GM18517 (cell line): ENCODE data around the gene CACNA1F.

Source experiments
- ATAC-seq: cut with Tn5 transposase; IDR thresholded peaks from one replicate; pipeline ENCODE4 v1.9.1; 2021; ENCODE audit warnings: mild to moderate bottlenecking, moderate library complexity; ENCODE audit not compliant: unreplicated experiment

The CACNA1F gene

GRCh38 chrX:49231333-49232000 lies 1.7 kb downstream of the CACNA1F start:
- no peak for ATAC-seq

GRCh38 chrX:49230500-49231232 lies 2.5 kb downstream of the CACNA1F start:
- no peak for ATAC-seq

- ATAC-seq = no peak
Observed at GRCh38 chrX:49228185-49228584, 5.0 kb downstream of the CACNA1F start.

- ATAC-seq = no peak
Observed at GRCh38 chrX:49227726-49228125, 5.4 kb downstream of the CACNA1F start.

- ATAC-seq = no peak
Observed at GRCh38 chrX:49226946-49227345, 6.2 kb downstream of the CACNA1F start.

- ATAC-seq = no peak
Observed at GRCh38 chrX:49225858-49226257, 7.3 kb downstream of the CACNA1F start.

GRCh38 chrX:49221868-49222267 lies 11.3 kb downstream of the CACNA1F start:
- ATAC-seq = no peak

- no peak for ATAC-seq
Observed at GRCh38 chrX:49220100-49220499, 13.0 kb downstream of the CACNA1F start.

GRCh38 chrX:49214996-49215526 lies 18.1 kb downstream of the CACNA1F start:
- no peak for ATAC-seq

GRCh38 chrX:49214416-49214815 lies 18.7 kb downstream of the CACNA1F start:
- no peak for ATAC-seq

GRCh38 chrX:49212861-49213260 lies 20.3 kb downstream of the CACNA1F start:
- ATAC-seq = no peak

- no peak for ATAC-seq
Observed at GRCh38 chrX:49212209-49212608, 20.9 kb downstream of the CACNA1F start.

- ATAC-seq = no peak
Observed at GRCh38 chrX:49211074-49211473, 22.1 kb downstream of the CACNA1F start.

GRCh38 chrX:49210406-49210805 lies 22.7 kb downstream of the CACNA1F start:
- ATAC-seq = no peak

- ATAC-seq = no peak
Observed at GRCh38 chrX:49209434-49210251, 23.5 kb downstream of the CACNA1F start.

GRCh38 chrX:49208399-49208798 lies 24.7 kb downstream of the CACNA1F start:
- no peak for ATAC-seq

- ATAC-seq = no peak
Observed at GRCh38 chrX:49206543-49206942, 26.6 kb downstream of the CACNA1F start.

GRCh38 chrX:49205443-49205842 lies 27.7 kb downstream of the CACNA1F start:
- no peak for ATAC-seq

- no peak for ATAC-seq
Observed at GRCh38 chrX:49204709-49205108, 28.4 kb downstream of the CACNA1F start.

- no peak for ATAC-seq
Observed at GRCh38 chrX:49204017-49204416, 29.1 kb downstream of the CACNA1F start.

GRCh38 chrX:49203536-49203935 lies 29.6 kb downstream of the CACNA1F start:
- no peak for ATAC-seq
